ENCODE data around the gene NPAP1. TPM values are rescaled to one million over a fixed set of nuclear protein-coding genes. Genes with fewer than 3 reads are reported as not detected.
"Not testable (repeated sequence)": the region's sequence is repeated elsewhere in the genome, so short reads cannot be mapped to it uniquely, and the experiment has no call there.

NPAP1 gene
- total and polyA plus RNA-seq, 2 experiments from 2014 or later: not detected

DNA sequence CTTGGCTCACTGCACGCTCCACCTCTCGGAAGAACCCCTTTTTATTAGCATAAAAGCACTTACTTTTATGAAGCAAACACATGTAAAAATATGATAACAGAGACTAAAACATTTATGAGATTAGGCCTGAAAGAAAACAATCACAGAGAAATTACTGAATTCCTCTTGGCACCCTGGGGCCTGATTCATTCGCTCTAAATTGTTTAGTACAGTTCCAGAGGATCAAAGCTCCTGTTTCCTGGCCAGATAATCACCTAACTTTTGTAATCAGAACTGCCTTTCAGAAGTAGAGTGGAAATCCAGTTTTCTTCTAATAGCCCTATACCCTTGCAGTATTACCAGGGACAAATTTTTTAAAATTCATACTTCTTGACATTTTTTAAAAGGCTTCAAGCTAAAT is 6.4 kb downstream of the NPAP1 start:
- Histone ChIP-seq H3K9me2 (ENCODE audit: insufficient read depth) (no peaks in the 10 kb centered on the region), H3K27me3 (replicated peaks; ENCODE audit: insufficient read depth) (no peaks in the 10 kb centered on the region), H3K4me3 (no peak overlapping the region), H3K27ac (no peak overlapping the region), H3F3A (ENCODE audit: insufficient read depth) (no peaks in the 10 kb centered on the region), H3K9ac (no peak overlapping the region), H2AFZ (no peak overlapping the region), H3K4me1 (ENCODE audit: insufficient read depth) (no peaks in the 10 kb centered on the region), H4K20me1 (ENCODE audit: insufficient read depth) (no peaks in the 10 kb centered on the region), H3K9me3 (ENCODE audit: low read depth) (no peaks in the 10 kb centered on the region), H3K36me3 (ENCODE audit: low read depth) (no peaks in the 10 kb centered on the region), H3K4me2 (ENCODE audit: unreplicated experiment) (no peak overlapping the region), H3K79me2 (ENCODE audit: insufficient read depth) (no peaks in the 10 kb centered on the region)
- no peak for TF ChIP-seq EZH2 (IDR thresholded peaks at IDR 0.05; ENCODE audit: insufficient read depth, poor library complexity, severe bottlenecking)
- TF ChIP-seq EZH2phosphoT487 (IDR thresholded peaks at IDR 0.05; ENCODE audit: insufficient read depth, low read depth): no peak
- WGBS, 2 experiments (ENCODE audit: low coverage in 1 of 2, low lambda C conversion rate in 2 of 2, missing lambda C conversion rate in 2 of 2): 7 to 9% methylated on average over 3 of the region's 3 CpGs
- in situ Hi-C loops (cut with MboI): no loop called here
- DNase-seq: no peak

DNA sequence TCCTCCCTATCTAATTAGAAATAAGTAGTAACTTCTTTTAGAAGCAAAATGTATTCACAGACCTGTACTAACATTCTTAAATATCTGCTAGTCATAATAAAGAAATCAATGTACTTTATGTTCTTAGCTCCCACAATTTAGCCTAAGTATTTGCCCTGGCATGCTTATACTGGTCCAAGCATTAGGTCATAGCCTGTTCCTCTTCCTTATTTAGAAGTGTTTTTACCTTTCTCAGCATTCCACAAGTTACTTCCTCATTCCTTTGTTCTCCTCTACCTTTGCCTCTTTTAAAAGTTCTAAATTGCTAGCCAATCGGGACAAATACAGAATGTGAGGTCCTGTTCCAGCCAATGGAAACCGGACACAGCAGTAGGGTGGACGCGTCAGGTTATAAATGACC is 7.3 kb downstream of the NPAP1 start:
- H2AFZ ChIP-seq; H3K9me3 ChIP-seq (ENCODE audit: low read depth); H4K20me1 ChIP-seq (ENCODE audit: insufficient read depth); H3K27me3 ChIP-seq (replicated peaks; ENCODE audit: insufficient read depth); H3K4me2 ChIP-seq (ENCODE audit: unreplicated experiment); H3K9ac ChIP-seq; in situ Hi-C loops (cut with MboI); H3K4me1 ChIP-seq (ENCODE audit: insufficient read depth); DNase-seq; H3K27ac ChIP-seq; H3K9me2 ChIP-seq (ENCODE audit: insufficient read depth); H3K36me3 ChIP-seq (ENCODE audit: low read depth); H3F3A ChIP-seq (ENCODE audit: insufficient read depth); H3K4me3 ChIP-seq; H3K79me2 ChIP-seq (ENCODE audit: insufficient read depth): not testable (repeated sequence)
- WGBS, 2 experiments (ENCODE audit: low coverage in 1 of 2, low lambda C conversion rate in 2 of 2, missing lambda C conversion rate in 2 of 2): 53 to 58% methylated on average over 4 of the region's 4 CpGs

DNA sequence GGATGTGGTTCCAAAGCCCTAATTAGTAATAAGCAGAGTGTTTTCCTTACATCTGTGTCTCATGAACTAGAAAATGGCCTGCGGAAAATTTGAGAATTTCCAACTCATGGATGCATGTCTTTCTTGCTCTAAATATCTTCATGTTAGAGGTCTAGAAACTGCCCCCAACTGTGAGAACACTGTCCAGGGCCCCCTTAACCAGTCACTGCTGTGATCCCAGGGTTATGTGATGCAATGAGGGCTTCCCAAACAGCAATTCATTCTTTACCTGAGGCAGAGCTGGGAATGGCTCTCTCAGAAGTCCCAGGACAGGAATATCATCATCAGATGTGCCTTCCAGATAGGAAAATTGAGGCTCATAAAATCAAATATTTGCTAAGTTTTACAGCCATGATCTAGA is 8.2 kb downstream of the NPAP1 start:
- no peaks in the 10 kb centered on the region for H4K20me1 ChIP-seq (ENCODE audit: insufficient read depth)
- H3K4me2 ChIP-seq (ENCODE audit: unreplicated experiment): no peak overlapping the region
- H3F3A ChIP-seq (ENCODE audit: insufficient read depth): no peaks in the 10 kb centered on the region
- H3K79me2 ChIP-seq (ENCODE audit: insufficient read depth): no peaks in the 10 kb centered on the region
- H2AFZ ChIP-seq: no peak overlapping the region
- in situ Hi-C loops (cut with MboI): no loop called here
- no peak overlapping the region for H3K4me3 ChIP-seq
- TF ChIP-seq EZH2 (IDR thresholded peaks at IDR 0.05; ENCODE audit: insufficient read depth, poor library complexity, severe bottlenecking): no peak
- no peak for TF ChIP-seq EZH2phosphoT487 (IDR thresholded peaks at IDR 0.05; ENCODE audit: insufficient read depth, low read depth)
- no peaks in the 10 kb centered on the region for H3K4me1 ChIP-seq (ENCODE audit: insufficient read depth)
- H3K9me2 ChIP-seq (ENCODE audit: insufficient read depth): no peaks in the 10 kb centered on the region
- DNase-seq: no peak
- H3K9ac ChIP-seq: no peak overlapping the region
- no peaks in the 10 kb centered on the region for H3K27me3 ChIP-seq (replicated peaks; ENCODE audit: insufficient read depth)
- no peaks in the 10 kb centered on the region for H3K9me3 ChIP-seq (ENCODE audit: low read depth)
- no peaks in the 10 kb centered on the region for H3K36me3 ChIP-seq (ENCODE audit: low read depth)
- WGBS, 2 experiments (ENCODE audit: low coverage in 1 of 2, low lambda C conversion rate in 2 of 2, missing lambda C conversion rate in 2 of 2): 48 to 63% methylated on average over 1 of the region's 1 CpG
- H3K27ac ChIP-seq: no peak overlapping the region

DNA sequence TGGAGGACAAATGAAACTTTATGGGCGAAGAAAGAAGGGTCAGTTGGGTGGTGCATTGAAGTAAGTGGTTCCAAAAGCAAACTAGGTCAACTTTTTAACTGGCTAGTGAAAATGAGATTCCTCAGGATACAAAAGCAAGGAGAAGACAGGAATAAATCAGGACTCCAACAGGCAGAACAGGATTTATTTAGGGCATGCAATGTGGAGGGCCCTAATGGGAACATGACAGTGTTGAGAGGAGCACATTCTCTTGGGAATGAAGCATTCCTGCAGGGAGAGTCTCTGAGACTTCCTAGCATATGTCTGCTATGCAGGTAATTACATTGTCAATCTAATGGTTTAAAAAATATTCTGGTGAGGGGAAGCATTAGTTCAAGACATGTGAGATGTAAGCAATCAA is 8.7 kb downstream of the NPAP1 start:
- WGBS, 2 experiments (ENCODE audit: low coverage in 1 of 2, low lambda C conversion rate in 2 of 2, missing lambda C conversion rate in 2 of 2): 0 to 3% methylated on average over 1 of the region's 1 CpG
- in situ Hi-C loops (cut with MboI): no loop called here
- H3K36me3 ChIP-seq (ENCODE audit: low read depth): no peaks in the 10 kb centered on the region
- no peaks in the 10 kb centered on the region for H3K4me1 ChIP-seq (ENCODE audit: insufficient read depth)
- H3K27ac ChIP-seq: no peak overlapping the region
- H3F3A ChIP-seq (ENCODE audit: insufficient read depth): no peaks in the 10 kb centered on the region
- no peak for DNase-seq
- no peaks in the 10 kb centered on the region for H3K9me2 ChIP-seq (ENCODE audit: insufficient read depth)
- no peak overlapping the region for H3K9ac ChIP-seq
- H3K79me2 ChIP-seq (ENCODE audit: insufficient read depth): no peaks in the 10 kb centered on the region
- no peaks in the 10 kb centered on the region for H3K9me3 ChIP-seq (ENCODE audit: low read depth)
- TF ChIP-seq EZH2phosphoT487 (IDR thresholded peaks at IDR 0.05; ENCODE audit: insufficient read depth, low read depth) (no peak), EZH2 (IDR thresholded peaks at IDR 0.05; ENCODE audit: insufficient read depth, poor library complexity, severe bottlenecking) (no peak)
- no peaks in the 10 kb centered on the region for H3K27me3 ChIP-seq (replicated peaks; ENCODE audit: insufficient read depth)
- no peak overlapping the region for H3K4me2 ChIP-seq (ENCODE audit: unreplicated experiment)
- no peaks in the 10 kb centered on the region for H4K20me1 ChIP-seq (ENCODE audit: insufficient read depth)
- no peak overlapping the region for H2AFZ ChIP-seq
- H3K4me3 ChIP-seq: no peak overlapping the region

DNA sequence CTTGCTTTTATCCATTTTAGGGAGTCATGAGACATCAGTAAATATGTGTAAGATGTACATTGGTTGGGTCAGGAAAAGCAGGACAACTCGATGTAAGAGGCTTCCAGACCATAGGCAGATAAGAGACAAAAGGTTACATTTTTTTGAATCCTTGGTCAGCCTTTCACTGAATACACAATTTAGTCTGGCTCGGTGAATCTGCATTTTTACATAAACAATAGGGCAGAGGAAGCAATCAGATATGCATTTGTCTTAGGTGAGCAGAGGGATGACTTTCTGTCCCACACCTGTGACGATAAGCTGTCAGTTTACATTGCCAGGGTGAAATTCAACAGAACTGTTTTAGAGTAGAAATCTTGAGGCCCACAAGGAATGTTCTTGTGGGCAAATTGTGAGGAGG is 20.6 kb downstream of the NPAP1 start:
- WGBS, 2 experiments (ENCODE audit: low coverage in 1 of 2, low lambda C conversion rate in 2 of 2, missing lambda C conversion rate in 2 of 2): 25 to 26% methylated on average over 3 of the region's 3 CpGs
- H3K27me3 ChIP-seq (replicated peaks; ENCODE audit: insufficient read depth): no peaks in the 10 kb centered on the region
- no peak overlapping the region for H3K27ac ChIP-seq
- no peaks in the 10 kb centered on the region for H4K20me1 ChIP-seq (ENCODE audit: insufficient read depth)
- no peaks in the 10 kb centered on the region for H3K4me1 ChIP-seq (ENCODE audit: insufficient read depth)
- in situ Hi-C loops (cut with MboI): no loop called here
- no peak overlapping the region for H2AFZ ChIP-seq
- H3K9ac ChIP-seq: no peak overlapping the region
- H3K79me2 ChIP-seq (ENCODE audit: insufficient read depth): no peaks in the 10 kb centered on the region
- DNase-seq: no peak
- no peaks in the 10 kb centered on the region for H3F3A ChIP-seq (ENCODE audit: insufficient read depth)
- no peak for TF ChIP-seq EZH2phosphoT487 (IDR thresholded peaks at IDR 0.05; ENCODE audit: insufficient read depth, low read depth)
- no peak for TF ChIP-seq EZH2 (IDR thresholded peaks at IDR 0.05; ENCODE audit: insufficient read depth, poor library complexity, severe bottlenecking)
- H3K4me3 ChIP-seq: no peak overlapping the region
- no peak overlapping the region for H3K4me2 ChIP-seq (ENCODE audit: unreplicated experiment)
- no peaks in the 10 kb centered on the region for H3K36me3 ChIP-seq (ENCODE audit: low read depth)
- H3K9me2 ChIP-seq (ENCODE audit: insufficient read depth): no peaks in the 10 kb centered on the region
- no peaks in the 10 kb centered on the region for H3K9me3 ChIP-seq (ENCODE audit: low read depth)

Measured in GM23248 (cell line).